Glomerular visceral epithelial cell (primary cell): ENCODE measurements around the gene LMAN2.
"Not testable (repeated sequence)": the region's sequence is repeated elsewhere in the genome, so short reads cannot be mapped to it uniquely, and the experiment has no call there.

Experiments
- DNase-seq: peaks from one replicate; pipeline ENCODE4 v3.0.0-alpha.2; 2016; ENCODE audit errors: extremely low spot score

LMAN2 gene

GRCh38 chr5:177378884-177379883, 27.7 kb upstream of the LMAN2 start:
- peak; percentile 85 for DNase-seq

GRCh38 chr5:177377851-177378776, 26.6 kb upstream of the LMAN2 start:
- DNase-seq: no peak

- no peak for DNase-seq
These were observed 24.6 kb upstream of the LMAN2 start for GRCh38 chr5:177376107-177376506.

- not testable (repeated sequence) for DNase-seq
These were observed 24.0 kb upstream of the LMAN2 start for GRCh38 chr5:177375516-177375915.

- no peak for DNase-seq
These were observed 22.7 kb upstream of the LMAN2 start for GRCh38 chr5:177374211-177374610.

DNA sequence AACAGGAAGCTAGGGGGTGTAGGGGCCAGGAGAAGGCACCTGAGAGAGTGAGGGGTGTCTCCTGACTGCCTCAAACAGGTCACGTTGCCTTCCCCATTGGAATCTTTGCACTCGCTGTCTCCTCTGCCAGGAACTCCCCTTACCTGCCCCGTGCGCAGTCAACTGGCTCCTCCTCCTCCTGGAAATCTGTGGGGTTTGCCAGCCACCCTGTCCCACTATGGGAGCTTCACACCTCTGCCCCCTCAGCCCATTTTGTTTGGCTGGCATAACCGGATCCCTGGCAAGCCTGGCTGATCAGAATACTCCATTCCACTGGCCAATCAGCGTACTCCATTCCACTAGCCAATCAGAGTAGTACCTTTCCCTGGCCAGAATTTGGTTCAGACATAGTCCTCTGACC, 22.3 kb upstream of the LMAN2 start:
- DNase-seq: no peak

DNA sequence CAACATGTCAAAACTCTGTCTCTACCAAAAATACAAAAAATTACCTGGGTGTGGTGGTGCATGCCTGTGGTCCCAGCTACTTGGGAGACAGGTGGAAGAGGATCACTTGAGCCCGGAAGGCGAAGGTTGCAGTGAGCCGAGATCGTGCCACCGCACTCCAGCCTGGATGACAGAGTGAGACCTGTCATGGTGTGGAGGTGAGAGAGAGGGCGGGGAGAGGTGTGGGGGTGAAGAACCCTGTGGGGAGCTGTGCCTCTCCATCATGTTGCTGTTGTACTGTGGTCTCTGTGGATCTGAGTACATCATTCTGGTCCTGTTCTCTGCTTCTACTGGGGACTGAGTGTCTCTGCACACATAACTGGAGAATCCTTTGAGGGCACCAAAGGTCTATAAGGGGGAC, 21.4 kb upstream of the LMAN2 start:
- no peak for DNase-seq

DNA sequence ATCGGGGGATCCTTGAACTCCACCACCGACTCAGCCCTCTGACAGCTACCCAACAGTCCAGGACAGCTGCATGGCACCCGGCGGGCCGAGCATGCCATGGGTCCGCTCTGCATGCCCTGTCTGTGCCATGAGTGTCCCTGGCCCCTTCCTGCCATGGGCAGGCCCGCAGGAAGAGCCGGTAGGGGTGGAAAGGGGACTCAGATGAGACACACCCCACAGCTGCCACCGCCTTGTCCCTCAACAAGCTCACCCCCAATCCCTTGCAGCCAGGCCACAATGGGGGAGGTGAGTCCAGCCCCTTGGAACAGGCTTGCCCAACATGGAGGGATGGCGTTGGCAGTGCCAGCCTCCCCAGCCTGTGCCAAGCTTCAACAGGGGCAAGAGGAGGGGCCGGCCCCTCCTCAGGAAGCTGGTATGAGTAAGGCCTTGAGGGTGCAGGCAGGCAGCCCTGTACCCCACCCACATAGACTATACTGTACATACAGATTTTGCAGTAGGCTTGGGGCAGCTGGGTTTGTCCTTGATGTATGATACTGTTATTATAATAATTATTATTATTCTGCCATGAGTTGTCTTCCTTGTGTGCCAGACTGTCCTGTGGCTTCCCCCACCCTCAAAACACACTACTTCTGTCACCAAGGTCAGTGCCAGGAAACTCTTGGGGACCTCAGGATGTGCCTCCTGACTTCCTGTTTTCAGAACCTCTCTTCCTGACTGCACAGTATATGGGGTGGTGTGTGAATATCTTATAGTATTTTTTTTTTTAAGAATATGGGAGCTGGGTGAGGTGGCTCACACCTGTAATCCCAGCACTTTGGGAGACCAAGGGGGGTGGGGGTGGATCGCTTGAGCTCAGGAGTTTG, 20.8 kb upstream of the LMAN2 start:
- DNase-seq: no peak

GRCh38 chr5:177371120-177372033, 19.9 kb upstream of the LMAN2 start:
- no peak for DNase-seq

DNA sequence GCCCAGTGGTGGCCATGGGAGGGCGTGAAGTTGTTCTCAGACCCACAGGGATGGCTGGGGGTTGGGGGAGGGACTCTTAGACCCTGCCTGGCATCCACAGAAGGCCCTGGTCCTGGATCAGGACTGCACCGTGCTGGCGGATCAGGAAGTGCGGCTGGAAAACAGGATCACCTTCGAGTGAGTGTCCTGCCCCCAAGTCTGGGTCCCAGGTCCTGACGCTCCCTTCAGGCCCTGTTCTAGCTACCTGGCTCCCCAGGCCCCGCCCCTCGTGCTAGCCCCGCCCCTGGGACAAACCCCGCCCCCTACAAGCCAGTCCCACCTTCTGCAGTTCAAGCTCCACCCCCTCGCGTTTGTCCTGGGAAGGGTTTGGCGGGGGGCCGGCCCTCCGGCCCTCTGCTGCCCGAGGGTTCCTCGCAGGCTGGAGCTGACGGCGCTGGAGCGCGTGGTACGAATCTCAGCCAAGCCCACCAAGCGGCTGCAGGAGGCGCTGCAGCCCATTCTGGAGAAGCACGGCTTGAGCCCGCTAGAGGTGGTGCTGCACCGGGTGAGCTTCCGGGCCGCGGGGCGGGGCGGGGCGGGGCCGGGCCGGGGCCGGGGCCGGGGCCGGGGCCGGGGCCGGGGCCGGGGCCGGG, 19.1 kb upstream of the LMAN2 start:
- DNase-seq: peak; percentile 94

DNA sequence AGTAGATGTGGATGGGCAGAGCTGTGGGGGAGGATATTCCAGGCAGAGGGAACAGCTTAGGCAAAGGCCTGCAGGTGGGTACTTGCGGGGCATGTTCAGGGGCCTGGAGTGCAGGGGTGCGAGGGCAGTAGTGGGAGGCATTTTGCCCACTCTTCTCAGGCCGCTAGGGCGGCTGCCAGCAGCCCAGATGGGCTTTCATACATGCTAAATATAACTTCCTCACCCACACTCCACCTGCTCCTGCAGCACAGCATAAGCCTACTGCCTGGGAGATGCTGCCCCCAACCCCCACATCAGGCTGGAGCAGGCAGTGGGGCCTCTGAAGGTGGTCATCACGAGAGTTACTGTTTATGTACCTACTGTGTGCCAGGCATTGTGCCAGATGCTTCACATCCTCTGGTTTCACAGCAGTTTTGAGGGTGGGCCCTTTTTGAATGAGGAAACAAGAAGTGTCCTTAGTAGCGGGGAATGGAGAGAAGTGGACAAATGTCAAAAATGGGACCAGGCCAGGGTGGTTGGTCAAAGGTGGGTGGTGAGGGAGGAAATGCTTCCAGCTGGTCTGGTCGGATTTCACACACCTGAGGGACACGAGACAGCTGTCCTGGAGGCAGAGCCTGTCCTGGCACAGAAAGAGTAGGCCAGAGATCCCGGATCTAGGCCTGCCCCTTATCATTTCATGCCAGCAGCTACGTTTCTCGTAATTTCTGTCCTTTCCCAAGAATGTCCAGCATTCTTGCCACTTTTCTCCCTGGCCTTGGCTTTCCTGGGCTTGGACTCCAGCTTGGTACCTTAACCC, 18.4 kb upstream of the LMAN2 start:
- DNase-seq: no peak

DNA sequence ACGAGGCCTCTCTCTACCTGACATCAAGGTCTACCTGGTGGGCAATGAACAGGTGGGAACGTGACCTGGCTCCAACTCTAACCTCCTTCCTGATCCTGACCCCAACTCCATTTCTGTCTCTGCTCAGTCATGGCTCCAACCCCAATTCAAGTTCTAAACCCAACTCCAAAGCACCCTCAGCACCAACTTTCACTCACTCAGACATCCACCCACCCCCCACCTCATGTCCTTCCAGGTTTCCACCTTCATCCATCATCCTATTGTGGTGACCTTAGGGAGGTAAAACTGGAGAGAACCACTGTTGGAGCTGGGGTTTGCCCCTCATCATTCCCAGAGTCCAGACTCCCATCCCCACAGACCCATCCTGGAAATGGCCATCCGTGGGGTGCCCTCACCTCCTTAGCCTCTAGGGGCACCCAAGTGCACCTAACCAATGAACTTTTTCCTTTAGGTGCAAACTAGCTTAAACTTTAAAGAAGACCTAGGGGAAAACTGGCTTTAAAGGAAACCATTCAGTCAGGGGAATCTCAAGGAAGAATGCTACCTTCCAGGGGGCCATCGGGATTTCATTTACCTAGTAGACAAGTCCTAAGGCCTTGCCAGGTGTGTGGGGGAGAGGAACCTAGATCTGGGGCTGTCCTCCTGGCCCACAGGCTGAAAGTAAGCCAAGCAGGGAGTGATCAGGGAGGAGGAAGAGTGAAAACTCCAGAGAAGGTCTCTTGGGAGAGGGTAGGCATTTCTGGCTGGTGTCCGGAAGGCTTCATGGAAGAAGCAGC, 17.6 kb upstream of the LMAN2 start:
- peak; percentile 42 for DNase-seq

GRCh38 chr5:177367981-177368868, 16.8 kb upstream of the LMAN2 start:
- DNase-seq: no peak

GRCh38 chr5:177367323-177367848, 15.9 kb upstream of the LMAN2 start:
- DNase-seq: no peak

DNA sequence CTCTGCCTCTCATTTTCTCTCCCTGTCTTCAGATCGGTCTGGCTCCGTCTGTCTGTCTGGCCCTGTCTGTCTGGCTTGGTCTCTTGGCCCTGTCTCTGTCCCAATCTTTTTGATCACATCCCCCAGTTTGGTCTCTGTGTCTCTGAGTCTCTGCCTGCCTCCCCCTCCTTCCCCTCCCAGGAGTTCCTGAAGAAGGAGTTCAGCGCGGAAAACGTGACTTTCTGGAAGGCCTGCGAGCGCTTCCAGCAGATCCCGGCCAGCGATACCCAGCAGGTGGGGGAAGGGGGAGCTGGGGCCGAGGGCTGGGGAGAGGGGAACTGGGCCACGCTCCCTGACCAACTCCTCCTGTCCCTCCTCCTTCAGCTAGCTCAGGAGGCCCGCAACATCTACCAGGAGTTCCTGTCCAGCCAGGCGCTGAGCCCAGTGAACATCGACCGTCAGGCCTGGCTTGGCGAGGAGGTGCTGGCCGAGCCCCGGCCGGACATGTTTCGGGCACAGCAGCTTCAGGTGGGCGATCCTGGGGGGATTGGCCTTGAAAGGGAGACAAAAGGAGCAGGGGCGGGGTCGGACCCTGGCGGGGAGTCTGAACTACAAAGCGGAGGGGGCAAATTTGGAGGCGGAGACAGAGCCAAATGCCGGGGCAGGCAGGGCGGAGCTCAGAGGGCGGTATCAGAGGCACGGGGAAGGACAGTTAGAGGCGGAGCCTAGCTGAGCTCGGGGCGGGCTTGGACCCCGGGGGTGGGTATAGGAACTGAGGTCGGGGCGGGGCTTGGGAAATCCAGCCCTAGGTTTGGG, 15.3 kb upstream of the LMAN2 start:
- no peak for DNase-seq

DNA sequence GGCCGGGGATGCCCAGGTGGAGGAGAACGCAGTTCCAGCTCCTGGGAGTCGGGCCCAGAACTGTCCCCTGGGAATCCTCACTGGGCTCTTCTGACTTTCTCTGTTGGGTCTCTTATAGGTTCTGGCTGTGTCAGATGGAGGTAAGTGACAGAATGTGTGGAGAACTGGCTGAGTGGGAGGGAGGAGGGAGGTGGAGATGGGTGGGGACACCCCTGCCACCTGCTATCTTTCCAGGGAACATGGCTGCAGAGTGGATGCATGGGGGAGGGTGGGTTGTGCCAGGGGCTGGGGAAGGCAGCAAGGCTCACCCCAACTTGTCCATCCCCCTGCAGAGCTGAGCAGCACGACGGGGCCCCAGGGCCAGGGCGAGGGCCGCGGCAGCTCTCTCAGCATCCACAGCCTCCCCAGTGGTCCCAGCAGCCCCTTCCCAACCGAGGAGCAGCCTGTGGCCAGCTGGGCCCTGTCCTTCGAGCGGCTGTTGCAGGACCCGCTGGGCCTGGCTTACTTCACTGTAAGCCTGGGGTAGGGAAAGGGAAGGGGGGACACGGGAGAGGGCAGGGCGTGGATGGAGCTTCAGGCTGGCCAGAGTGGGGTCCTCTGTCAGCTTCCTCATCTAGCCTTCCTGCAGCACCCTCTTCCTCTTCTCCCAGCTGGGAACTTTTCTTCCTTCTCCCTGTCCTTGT, 14.5 kb upstream of the LMAN2 start:
- DNase-seq: no peak
